Loucy (cell line): ENCODE results near the gene MALRD1.

Experiments
- CTCF ChIP-seq: fragments of 200-600 bp; sonication (generic); conservative IDR thresholded peaks from 2 replicates; pipeline ENCODE4 v1.5.1; 2014; ENCODE audit warnings: mild to moderate bottlenecking, antibody characterized with exemption, low read length
- EZH2phosphoT487 ChIP-seq: fragments of 200-600 bp; IDR thresholded peaks from 2 replicates; pipeline ENCODE4 v1.6.1; 2018; ENCODE audit warnings: antibody characterized with exemption, mild to moderate bottlenecking, moderate library complexity, borderline replicate concordance

DNA sequence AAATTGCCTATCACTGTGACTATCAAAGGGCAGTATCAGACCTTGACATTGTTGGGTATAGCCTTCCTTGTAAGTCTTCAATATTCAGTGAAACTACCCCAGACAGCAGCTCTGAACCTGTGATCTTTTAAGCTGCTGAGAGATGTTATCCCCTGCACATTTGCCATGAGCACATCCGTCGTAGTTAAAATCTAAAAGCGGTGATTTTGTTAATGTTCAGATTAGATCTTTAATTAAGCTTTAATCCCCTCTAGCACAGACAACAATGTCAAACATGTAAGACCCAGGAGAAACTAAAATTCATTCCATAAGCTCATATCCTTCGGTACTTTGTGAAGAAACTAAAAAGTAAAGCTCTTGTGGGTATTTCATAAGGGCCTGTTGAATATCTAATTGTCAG, 105.8 kb downstream of the MALRD1 start:
- TF ChIP-seq CTCF = no peak
- no peak for TF ChIP-seq EZH2phosphoT487
